K562 (cell line): ENCODE measurements around the gene SLC2A4. TPM values are rescaled to one million over a fixed set of nuclear protein-coding genes. Genes with fewer than 3 reads are reported as not detected.

Source experiments
- CBX5 ChIP-seq: IDR thresholded peaks from 2 replicates; pipeline ENCODE4 v1.6.1; 2014; ENCODE audit warnings: low read depth, borderline replicate concordance
- CREBBP ChIP-seq: IDR thresholded peaks from one replicate; pipeline ENCODE4 v1.6.1; 2012; ENCODE audit warnings: low read depth, mild to moderate bottlenecking, control low read depth, inconsistent platforms, low read length
- HDAC2 ChIP-seq: fragments of 450-650 bp; IDR thresholded peaks from 2 replicates; pipeline ENCODE4 v1.6.1; 2016; ENCODE audit warnings: mild to moderate bottlenecking
- LEF1 ChIP-seq: fragments of 450-650 bp; IDR thresholded peaks from 2 replicates; pipeline ENCODE4 v1.6.1; 2016; ENCODE audit warnings: mild to moderate bottlenecking
- NEUROD1 ChIP-seq: fragments of 150-350 bp; IDR thresholded peaks from 2 replicates; pipeline ENCODE4 v1.6.1; 2014; ENCODE audit warnings: borderline replicate concordance, low read length, low read depth; ENCODE audit not compliant: partially characterized antibody
- PCBP1 ChIP-seq: fragments of 200-400 bp; formaldehyde crosslinking; IDR thresholded peaks from 2 replicates; pipeline ENCODE4 v1.6.1; 2018; ENCODE audit warnings: mild to moderate bottlenecking, low read depth, low read length; ENCODE audit not compliant: poor library complexity, severe bottlenecking
- PHF8 ChIP-seq: fragments of 200-600 bp; sonication (generic); IDR thresholded peaks from 2 replicates; pipeline ENCODE4 v1.6.1; 2012; ENCODE audit warnings: mixed run types, mild to moderate bottlenecking, inconsistent platforms, low read length, moderate library complexity, borderline replicate concordance
- PML ChIP-seq: IDR thresholded peaks from 2 replicates; pipeline ENCODE4 v1.6.1; 2012; ENCODE audit warnings: low read length, inconsistent platforms
- RCOR1 ChIP-seq, 2 experiments: IDR thresholded peaks; 2 replicates each; pipeline ENCODE4 v1.6.1; 2012; ENCODE audit warnings: low read depth in 2 of 2, low read length in 2 of 2, borderline replicate concordance in 1 of 2, improper control_type of control experiment in 1 of 2
- SLC30A9 ChIP-seq: fragments of 250-450 bp; sonication (Bioruptor Pico); IDR thresholded peaks from 2 replicates; pipeline ENCODE4 v1.8.0; 2022; ENCODE audit warnings: mild to moderate bottlenecking, moderate library complexity
- SP2 ChIP-seq: IDR thresholded peaks from 2 replicates; pipeline ENCODE4 v1.6.1; 2011; ENCODE audit warnings: mild to moderate bottlenecking, low read depth, low read length, moderate library complexity; ENCODE audit not compliant: poor library complexity, severe bottlenecking; ENCODE audit errors: extremely low read depth
- TARDBP ChIP-seq: fragments of 450-650 bp; IDR thresholded peaks from 2 replicates; pipeline ENCODE4 v1.6.1; 2016
- YY1 ChIP-seq, 3 experiments: IDR thresholded peaks; 2 replicates each; pipeline ENCODE4 v1.6.1; 2011; ENCODE audit warnings: low read length in 2 of 3, mild to moderate bottlenecking in 2 of 3, moderate library complexity in 2 of 3, borderline replicate concordance in 1 of 3, control low read depth in 1 of 3, low read depth in 1 of 3; ENCODE audit not compliant: insufficient read depth in 3 of 3, insufficient replicate concordance in 2 of 3, control insufficient read depth in 1 of 3, insufficient read length in 1 of 3; ENCODE audit errors: extremely low read depth in 1 of 3
- ZBED1 ChIP-seq: IDR thresholded peaks from 2 replicates; pipeline ENCODE4 v1.6.1; 2014
- ZBTB8A ChIP-seq: fragments of 450-650 bp; IDR thresholded peaks from 2 replicates; pipeline ENCODE4 v1.6.1; 2018; ENCODE audit warnings: mild to moderate bottlenecking, moderate library complexity; ENCODE audit not compliant: partially characterized antibody
- ZNF507 ChIP-seq: conservative IDR thresholded peaks from 2 replicates; pipeline ENCODE4 v1.6.1; 2017; ENCODE audit warnings: missing genetic modification characterization, missing compliant biosample characterization
- polyA plus RNA-seq, 8 experiments: library from polyadenylated mRNA; depleted of rRNA in 4 of 8; stranded (reverse) in 5 of 8; unstranded in 3 of 8; fragments of >200 nt; fragmentation: Nextera tagmentation in 2 of 8; fragmentation: Illumina TruSeq in 1 of 8; extraction: Ambion mirVana in 2 of 8; extraction: Trizol in 1 of 8; gene quantifications; 2 replicates each; pipeline versions ENCODE4 v1.2.1 to v1.2.3, GENCODE V29; 2011 to 2014; ENCODE audit warnings: inconsistent platforms in 1 of 8, missing spikeins in 1 of 8
- total RNA-seq, 7 experiments: library from RNA; depleted of rRNA in 6 of 7; stranded (reverse); fragments of >200 nt in 6 of 7; fragmentation: Illumina TruSeq in 2 of 7; extraction: Trizol in 2 of 7; gene quantifications; 2 replicates each; pipeline versions ENCODE4 v1.2.1 to v1.2.3, GENCODE V29; 2011 to 2021; ENCODE audit warnings: low replicate concordance in 1 of 7
- TF ChIP-seq, protein P1 (sequence below): fragments of 450-650 bp; conservative IDR thresholded peaks from 2 replicates; pipeline ENCODE4 v1.6.1; 2016; ENCODE audit warnings: missing genetic modification characterization, low read depth, mild to moderate bottlenecking, missing compliant biosample characterization, moderate library complexity
- TF ChIP-seq, protein P2 (sequence below), 2 experiments: fragments of 450-650 bp; IDR thresholded peaks; 2 replicates each; pipeline ENCODE4 v1.6.1; 2016; ENCODE audit warnings: mild to moderate bottlenecking in 2 of 2, borderline replicate concordance in 1 of 2, low read depth in 1 of 2, moderate library complexity in 1 of 2

The SLC2A4 gene
- total and polyA plus RNA-seq, 9 of the 15 experiments (the other 6 are each of a cell fraction or from before 2014, with no cell fraction given), result 0.74 to 3.5 (median 1.6) TPM

DNA sequence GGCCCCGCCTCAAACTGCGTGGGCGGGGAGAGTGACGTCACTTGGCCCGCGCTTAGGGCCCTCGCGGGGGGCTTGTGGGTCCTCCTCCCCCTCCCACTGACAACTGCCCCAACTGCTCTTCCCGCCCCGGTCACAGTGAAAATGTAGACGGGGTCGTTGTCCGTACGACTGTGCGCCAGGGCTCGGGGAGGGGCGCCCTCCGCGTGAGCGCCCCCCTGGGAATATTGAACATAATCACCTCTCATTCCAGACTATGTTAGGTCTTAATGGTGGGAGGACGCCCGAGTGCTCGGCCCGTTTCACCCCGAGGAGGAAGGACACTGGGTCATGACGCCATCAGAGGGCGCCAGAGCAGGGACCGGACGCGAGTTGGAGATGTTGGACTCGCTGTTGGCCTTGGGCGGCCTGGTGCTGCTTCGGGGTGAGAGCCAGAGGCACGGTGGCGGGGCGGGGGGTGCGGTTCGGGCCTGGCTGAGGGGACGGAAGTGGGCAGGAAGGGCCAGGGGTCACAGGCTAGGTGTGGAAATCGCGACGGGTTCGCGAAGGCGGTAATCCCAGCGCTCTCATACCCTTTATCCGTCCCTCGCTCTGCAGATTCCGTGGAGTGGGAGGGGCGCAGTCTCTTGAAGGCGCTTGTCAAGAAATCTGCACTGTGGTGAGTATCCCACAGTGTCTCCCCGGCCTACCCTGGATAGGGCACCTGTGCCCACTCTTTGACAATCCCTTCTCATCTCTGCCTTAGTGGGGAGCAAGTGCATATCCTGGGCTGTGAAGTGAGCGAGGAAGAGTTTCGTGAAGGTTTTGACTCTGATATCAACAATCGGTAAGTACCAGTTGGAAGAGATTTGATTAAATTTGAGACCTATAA, 29.1 kb upstream of the SLC2A4 start, which contains the start of gene ELP5 (continued):
- TF ChIP-seq, protein P1, sequence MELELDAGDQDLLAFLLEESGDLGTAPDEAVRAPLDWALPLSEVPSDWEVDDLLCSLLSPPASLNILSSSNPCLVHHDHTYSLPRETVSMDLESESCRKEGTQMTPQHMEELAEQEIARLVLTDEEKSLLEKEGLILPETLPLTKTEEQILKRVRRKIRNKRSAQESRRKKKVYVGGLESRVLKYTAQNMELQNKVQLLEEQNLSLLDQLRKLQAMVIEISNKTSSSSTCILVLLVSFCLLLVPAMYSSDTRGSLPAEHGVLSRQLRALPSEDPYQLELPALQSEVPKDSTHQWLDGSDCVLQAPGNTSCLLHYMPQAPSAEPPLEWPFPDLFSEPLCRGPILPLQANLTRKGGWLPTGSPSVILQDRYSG (tag), result no peak
- peak; percentile 55 for TF ChIP-seq LEF1
- TF ChIP-seq, protein P2, sequence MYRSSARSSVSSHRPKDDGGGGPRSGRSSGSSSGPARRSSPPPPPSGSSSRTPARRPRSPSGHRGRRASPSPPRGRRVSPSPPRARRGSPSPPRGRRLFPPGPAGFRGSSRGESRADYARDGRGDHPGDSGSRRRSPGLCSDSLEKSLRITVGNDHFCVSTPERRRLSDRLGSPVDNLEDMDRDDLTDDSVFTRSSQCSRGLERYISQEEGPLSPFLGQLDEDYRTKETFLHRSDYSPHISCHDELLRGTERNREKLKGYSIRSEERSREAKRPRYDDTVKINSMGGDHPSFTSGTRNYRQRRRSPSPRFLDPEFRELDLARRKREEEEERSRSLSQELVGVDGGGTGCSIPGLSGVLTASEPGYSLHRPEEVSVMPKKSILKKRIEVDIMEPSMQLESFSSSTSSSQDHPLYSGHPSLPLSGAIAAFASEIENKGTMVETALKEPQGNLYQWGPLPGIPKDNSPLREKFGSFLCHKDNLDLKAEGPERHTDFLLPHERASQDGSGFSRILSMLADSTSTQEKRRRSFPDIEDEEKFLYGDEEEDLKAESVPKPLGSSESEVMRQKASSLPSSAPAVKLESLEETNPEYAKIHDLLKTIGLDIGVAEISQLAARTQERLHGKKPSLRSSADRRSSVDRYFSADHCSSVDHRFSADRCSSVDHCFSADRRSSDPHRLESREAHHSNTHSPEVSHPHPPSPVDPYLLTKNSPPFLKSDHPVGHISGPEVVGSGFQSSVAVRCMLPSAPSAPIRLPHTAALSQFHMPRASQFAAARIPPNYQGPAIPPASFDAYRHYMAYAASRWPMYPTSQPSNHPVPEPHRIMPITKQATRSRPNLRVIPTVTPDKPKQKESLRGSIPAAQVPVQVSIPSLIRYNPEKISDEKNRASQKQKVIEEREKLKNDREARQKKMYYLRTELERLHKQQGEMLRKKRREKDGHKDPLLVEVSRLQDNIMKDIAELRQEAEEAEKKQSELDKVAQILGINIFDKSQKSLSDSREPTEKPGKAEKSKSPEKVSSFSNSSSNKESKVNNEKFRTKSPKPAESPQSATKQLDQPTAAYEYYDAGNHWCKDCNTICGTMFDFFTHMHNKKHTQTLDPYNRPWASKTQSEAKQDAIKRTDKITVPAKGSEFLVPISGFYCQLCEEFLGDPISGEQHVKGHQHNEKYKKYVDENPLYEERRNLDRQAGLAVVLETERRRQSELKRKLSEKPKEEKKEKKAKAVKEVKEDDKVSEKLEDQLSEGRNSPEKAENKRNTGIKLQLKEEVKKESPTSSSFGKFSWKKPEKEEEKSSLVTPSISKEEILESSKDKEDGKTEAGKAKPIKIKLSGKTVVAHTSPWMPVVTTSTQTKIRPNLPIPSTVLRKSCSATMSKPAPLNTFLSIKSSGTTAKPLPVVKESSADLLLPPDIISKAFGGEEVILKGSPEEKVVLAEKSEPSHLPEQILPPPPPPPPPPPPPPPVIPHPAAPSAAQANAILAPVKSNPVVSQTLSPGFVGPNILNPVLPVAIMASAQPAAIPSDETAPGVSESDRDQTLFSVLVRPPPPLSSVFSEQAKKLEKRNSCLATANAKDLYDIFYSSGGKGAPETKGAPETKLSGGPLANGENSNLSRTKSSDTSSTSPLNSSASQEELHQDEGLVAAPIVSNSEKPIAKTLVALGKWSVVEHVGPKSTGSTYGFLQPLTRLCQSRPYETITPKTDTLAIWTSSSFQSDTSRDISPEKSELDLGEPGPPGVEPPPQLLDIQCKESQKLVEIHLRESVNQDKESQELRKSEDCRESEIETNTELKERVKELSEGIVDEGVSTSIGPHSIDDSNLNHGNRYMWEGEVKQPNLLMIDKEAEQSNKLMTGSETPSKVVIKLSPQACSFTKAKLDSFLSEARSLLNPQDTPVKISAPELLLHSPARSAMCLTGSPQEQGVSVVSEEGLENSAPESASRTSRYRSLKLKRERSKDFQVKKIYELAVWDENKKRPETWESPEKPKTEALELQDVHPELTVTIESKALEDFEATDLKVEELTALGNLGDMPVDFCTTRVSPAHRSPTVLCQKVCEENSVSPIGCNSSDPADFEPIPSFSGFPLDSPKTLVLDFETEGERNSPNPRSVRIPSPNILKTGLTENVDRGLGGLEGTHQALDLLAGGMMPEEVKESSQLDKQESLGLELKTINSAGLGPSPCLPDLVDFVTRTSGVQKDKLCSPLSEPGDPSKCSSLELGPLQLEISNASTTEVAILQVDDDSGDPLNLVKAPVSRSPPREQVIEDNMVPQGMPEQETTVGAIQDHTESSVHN (IDR thresholded peaks at IDR 0.05; ENCODE audit: borderline replicate concordance in 1 of 2, low read depth in 1 of 2), result no peak
- no peak for TF ChIP-seq ZBTB8A
- no peak for TF ChIP-seq PCBP1
- TF ChIP-seq PHF8, result peak; percentile 85
- TF ChIP-seq NEUROD1, result no peak
- TF ChIP-seq ZNF507, result no peak
- TF ChIP-seq CREBBP, result no peak
- peak in 1 of 2 experiments; percentile 7; a peak in 1 of 4 replicates for TF ChIP-seq RCOR1 (IDR thresholded peaks at IDR 0.05; ENCODE audit: borderline replicate concordance in 1 of 2, low read depth in 2 of 2, low read length in 2 of 2)
- TF ChIP-seq SP2, result no peak
- TF ChIP-seq TARDBP, result 0 out of 2 replicates have a peak, but pooled peaks have one; percentile 43
- no peak for TF ChIP-seq ZBED1
- peak; percentile 75 for TF ChIP-seq PML
- peak in 2 of 3 experiments; percentile 63 to 78 for TF ChIP-seq YY1 (IDR thresholded peaks at IDR 0.05; ENCODE audit: borderline replicate concordance in 1 of 3, control insufficient read depth in 1 of 3, extremely low read depth in 1 of 3, insufficient read depth in 3 of 3, insufficient read length in 1 of 3, insufficient replicate concordance in 2 of 3, low read depth in 1 of 3, low read length in 2 of 3)
- TF ChIP-seq HDAC2, result peak; percentile 56
- TF ChIP-seq CBX5, result no peak
- no peak for TF ChIP-seq SLC30A9
